ENCODE results near the gene RMRP.

DNA sequence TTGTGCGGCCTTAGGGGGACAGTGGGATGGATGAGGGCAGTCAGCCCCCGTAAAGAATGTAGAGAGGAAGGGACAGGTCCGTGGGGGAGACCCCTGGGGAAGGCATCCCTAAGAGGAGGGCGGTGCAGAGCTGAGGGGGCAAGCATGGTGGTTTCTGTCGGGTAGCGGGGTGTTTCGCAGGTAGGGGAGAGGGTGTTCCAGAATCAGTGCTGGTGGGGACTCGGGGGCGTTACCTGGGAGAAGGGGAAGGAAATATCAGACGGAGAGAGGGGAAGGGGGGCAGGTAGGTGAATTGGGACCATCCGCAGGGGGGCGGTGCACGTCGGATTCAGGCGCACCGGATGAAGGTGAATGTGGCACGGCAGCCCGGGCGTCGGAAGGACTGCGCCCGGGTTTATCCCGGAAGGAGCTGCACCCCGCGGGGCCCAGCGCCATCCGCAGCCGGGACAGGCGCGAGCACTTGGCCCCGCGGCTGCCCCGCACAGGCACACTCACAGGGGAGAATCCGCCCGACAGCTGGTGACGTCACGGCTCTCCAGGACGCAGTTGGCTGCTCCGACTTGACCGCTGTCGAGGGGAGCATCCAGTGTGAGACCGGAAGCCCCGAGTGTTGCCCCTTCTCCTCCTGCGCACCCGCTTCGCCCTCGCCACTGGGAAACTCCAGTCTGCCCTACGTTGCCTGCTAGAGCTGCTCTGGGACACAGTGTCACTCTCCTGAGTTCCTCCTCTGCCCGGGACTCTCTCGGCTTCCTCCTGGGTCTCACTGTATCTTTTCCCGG lies 40.9 kb downstream of the RMRP start:
- TF ChIP-seq, protein P1, sequence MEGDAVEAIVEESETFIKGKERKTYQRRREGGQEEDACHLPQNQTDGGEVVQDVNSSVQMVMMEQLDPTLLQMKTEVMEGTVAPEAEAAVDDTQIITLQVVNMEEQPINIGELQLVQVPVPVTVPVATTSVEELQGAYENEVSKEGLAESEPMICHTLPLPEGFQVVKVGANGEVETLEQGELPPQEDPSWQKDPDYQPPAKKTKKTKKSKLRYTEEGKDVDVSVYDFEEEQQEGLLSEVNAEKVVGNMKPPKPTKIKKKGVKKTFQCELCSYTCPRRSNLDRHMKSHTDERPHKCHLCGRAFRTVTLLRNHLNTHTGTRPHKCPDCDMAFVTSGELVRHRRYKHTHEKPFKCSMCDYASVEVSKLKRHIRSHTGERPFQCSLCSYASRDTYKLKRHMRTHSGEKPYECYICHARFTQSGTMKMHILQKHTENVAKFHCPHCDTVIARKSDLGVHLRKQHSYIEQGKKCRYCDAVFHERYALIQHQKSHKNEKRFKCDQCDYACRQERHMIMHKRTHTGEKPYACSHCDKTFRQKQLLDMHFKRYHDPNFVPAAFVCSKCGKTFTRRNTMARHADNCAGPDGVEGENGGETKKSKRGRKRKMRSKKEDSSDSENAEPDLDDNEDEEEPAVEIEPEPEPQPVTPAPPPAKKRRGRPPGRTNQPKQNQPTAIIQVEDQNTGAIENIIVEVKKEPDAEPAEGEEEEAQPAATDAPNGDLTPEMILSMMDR (IDR thresholded peaks at IDR 0.05; ENCODE audit: insufficient read depth, low read length, poor library complexity, severe bottlenecking), result no peak
- no peak for TF ChIP-seq EZH2phosphoT487 (conservative IDR thresholded peaks at IDR 0.05; ENCODE audit: low read length)

Data from SU-DHL-6 (cell line).